ENCODE results near the gene CCDC50.

The CCDC50 gene

GRCh38 chr3:191302451-191302850 lies 26.7 kb upstream of the CCDC50 start:
- ATAC-seq: no peak
- Mint-ChIP-seq H3K27ac (no peak overlapping the region), H3K36me3 (no peaks in the 10 kb centered on the region), H3K4me1 (no peaks in the 10 kb centered on the region), H3K4me3 (no peak overlapping the region), H3K9me3 (peaks cover 3% of the 10 kb centered on the region)
- DNase-seq (ENCODE audit: low spot score in 2 of 2): no peak

- Mint-ChIP-seq H3K9me3 (peaks cover 3% of the 10 kb centered on the region), H3K4me1 (no peaks in the 10 kb centered on the region), H3K4me3 (no peak overlapping the region), H3K27ac (no peak overlapping the region), H3K36me3 (no peaks in the 10 kb centered on the region)
- ATAC-seq (no peak), DNase-seq (ENCODE audit: low spot score in 2 of 2) (no peak)
These were observed 25.6 kb upstream of the CCDC50 start for GRCh38 chr3:191303596-191303995.

GRCh38 chr3:191306428-191306827 lies 22.8 kb upstream of the CCDC50 start:
- ATAC-seq (no peak), DNase-seq (ENCODE audit: low spot score in 2 of 2) (no peak)
- no peaks in the 10 kb centered on the region for H3K4me1 Mint-ChIP-seq
- H3K27ac Mint-ChIP-seq: no peak overlapping the region
- no peaks in the 10 kb centered on the region for H3K36me3 Mint-ChIP-seq
- no peak overlapping the region for H3K4me3 Mint-ChIP-seq
- H3K9me3 Mint-ChIP-seq: peaks cover 3% of the 10 kb centered on the region

- H3K4me1 Mint-ChIP-seq: no peaks in the 10 kb centered on the region
- no peak for DNase-seq (ENCODE audit: low spot score in 2 of 2)
- H3K36me3 Mint-ChIP-seq: no peaks in the 10 kb centered on the region
- H3K27ac Mint-ChIP-seq: no peak overlapping the region
- ATAC-seq: no peak
- H3K9me3 Mint-ChIP-seq: peaks cover 3% of the 10 kb centered on the region
- H3K4me3 Mint-ChIP-seq: no peak overlapping the region
These were observed 21.9 kb upstream of the CCDC50 start for GRCh38 chr3:191307341-191307740.

- Mint-ChIP-seq H3K9me3 (no peaks in the 10 kb centered on the region), H3K36me3 (no peaks in the 10 kb centered on the region), H3K4me3 (no peak overlapping the region), H3K27ac (no peak overlapping the region), H3K4me1 (no peaks in the 10 kb centered on the region)
- ATAC-seq: no peak
- DNase-seq (ENCODE audit: low spot score in 2 of 2): no peak
These were observed 15.9 kb upstream of the CCDC50 start for GRCh38 chr3:191313296-191313695.

GRCh38 chr3:191314109-191314728 lies 15.0 kb upstream of the CCDC50 start:
- Mint-ChIP-seq H3K4me3 (no peak overlapping the region), H3K36me3 (no peaks in the 10 kb centered on the region), H3K9me3 (no peaks in the 10 kb centered on the region), H3K4me1 (no peaks in the 10 kb centered on the region), H3K27ac (no peak overlapping the region)
- ATAC-seq: no peak
- DNase-seq (ENCODE audit: low spot score in 2 of 2): no peak

- ATAC-seq (no peak), DNase-seq (ENCODE audit: low spot score in 2 of 2) (no peak)
- H3K9me3 Mint-ChIP-seq: no peaks in the 10 kb centered on the region
These were observed 12.2 kb upstream of the CCDC50 start for GRCh38 chr3:191316876-191317603.

GRCh38 chr3:191320316-191320715 lies 8.9 kb upstream of the CCDC50 start:
- DNase-seq (ENCODE audit: low spot score in 2 of 2) (no peak), ATAC-seq (no peak)
- Mint-ChIP-seq H3K4me3 (no peak overlapping the region), H3K4me1 (no peaks in the 10 kb centered on the region), H3K9me3 (peaks cover 5% of the 10 kb centered on the region), H3K27ac (no peak overlapping the region), H3K36me3 (no peaks in the 10 kb centered on the region)

More at GRCh38 chr3:191316876-191317603, 12.2 kb upstream of the CCDC50 start:
- Mint-ChIP-seq H3K27ac (no peak overlapping the region), H3K4me3 (no peak overlapping the region), H3K4me1 (no peaks in the 10 kb centered on the region), H3K36me3 (no peaks in the 10 kb centered on the region)

GRCh38 chr3:191321019-191321767 lies 8.0 kb upstream of the CCDC50 start:
- no peaks in the 10 kb centered on the region for H3K36me3 Mint-ChIP-seq

GRCh38 chr3:191324936-191325335 lies 4.3 kb upstream of the CCDC50 start:
- no peak for DNase-seq (ENCODE audit: low spot score in 2 of 2)
- no peak for ATAC-seq

More at GRCh38 chr3:191321019-191321767, 8.0 kb upstream of the CCDC50 start:
- Mint-ChIP-seq H3K4me3 (no peak overlapping the region), H3K9me3 (peaks cover 5% of the 10 kb centered on the region), H3K4me1 (no peaks in the 10 kb centered on the region), H3K27ac (no peak overlapping the region)
- ATAC-seq (no peak), DNase-seq (ENCODE audit: low spot score in 2 of 2) (no peak)

GRCh38 chr3:191327526-191327925 lies 1.7 kb upstream of the CCDC50 start:
- Mint-ChIP-seq H3K4me3 (no peak overlapping the region), H3K4me1 (peaks cover 14% of the 10 kb centered on the region), H3K36me3 (peaks cover 5% of the 10 kb centered on the region), H3K27ac (no peak overlapping the region), H3K9me3 (peaks cover 5% of the 10 kb centered on the region)
- ATAC-seq: no peak
- DNase-seq (ENCODE audit: low spot score in 2 of 2): no peak

More at GRCh38 chr3:191324936-191325335, 4.3 kb upstream of the CCDC50 start:
- no peak overlapping the region for H3K27ac Mint-ChIP-seq
- H3K9me3 Mint-ChIP-seq: peaks cover 5% of the 10 kb centered on the region
- H3K36me3 Mint-ChIP-seq: peaks cover 5% of the 10 kb centered on the region
- no peak overlapping the region for H3K4me3 Mint-ChIP-seq
- H3K4me1 Mint-ChIP-seq: peaks cover 7% of the 10 kb centered on the region

GRCh38 chr3:191328383-191328961 lies 722 bp upstream of the CCDC50 start:
- peak; percentile 86 for ATAC-seq
- Mint-ChIP-seq H3K9me3 (peaks cover 3% of the 10 kb centered on the region), H3K36me3 (peaks cover 5% of the 10 kb centered on the region), H3K27ac (peak overlapping the region; percentile 84), H3K4me3 (peak overlapping the region; percentile 68), H3K4me1 (peaks cover 14% of the 10 kb centered on the region)
- DNase-seq (ENCODE audit: low spot score in 2 of 2): no peak

- H3K4me1 Mint-ChIP-seq: peaks cover 14% of the 10 kb centered on the region
- peak in 1 of 2 donors; percentile 48 for DNase-seq (ENCODE audit: low spot score in 2 of 2)
These were observed 698 bp downstream of the CCDC50 start, which contains the start of gene UTS2B for GRCh38 chr3:191329654-191330529. TSS of gene UTS2B (minus strand) at chr3:191330526. CDS start at chr3:191282189, 48,337 bp downstream.

GRCh38 chr3:191330530-191331048 lies 1.4 kb downstream of the CCDC50 start:
- H3K4me3 Mint-ChIP-seq: peak overlapping the region; percentile 68
- peaks cover 14% of the 10 kb centered on the region for H3K4me1 Mint-ChIP-seq
- no peak for ATAC-seq
- peak overlapping the region; percentile 21 for H3K27ac Mint-ChIP-seq
- H3K36me3 Mint-ChIP-seq: peaks cover 5% of the 10 kb centered on the region
- DNase-seq (ENCODE audit: low spot score in 2 of 2): no peak
- H3K9me3 Mint-ChIP-seq: no peaks in the 10 kb centered on the region

More at GRCh38 chr3:191329654-191330529, 698 bp downstream of the CCDC50 start, which contains the start of gene UTS2B:
- Mint-ChIP-seq H3K36me3 (peaks cover 5% of the 10 kb centered on the region), H3K27ac (peak within 1 kb of the TSS; percentile 21), H3K4me3 (peak within 1 kb of the TSS; percentile 68), H3K9me3 (no peaks in the 10 kb centered on the region)
- ATAC-seq: peak; percentile 42
